ENCODE data around the gene AMH. TPM values are rescaled to one million over a fixed set of nuclear protein-coding genes. Genes with fewer than 3 reads are reported as not detected.
"Not testable (repeated sequence)": the region's sequence is repeated elsewhere in the genome, so short reads cannot be mapped to it uniquely, and the experiment has no call there.

The AMH gene
- 0.26 and 0.38 TPM in 2 replicates for total RNA-seq

DNA sequence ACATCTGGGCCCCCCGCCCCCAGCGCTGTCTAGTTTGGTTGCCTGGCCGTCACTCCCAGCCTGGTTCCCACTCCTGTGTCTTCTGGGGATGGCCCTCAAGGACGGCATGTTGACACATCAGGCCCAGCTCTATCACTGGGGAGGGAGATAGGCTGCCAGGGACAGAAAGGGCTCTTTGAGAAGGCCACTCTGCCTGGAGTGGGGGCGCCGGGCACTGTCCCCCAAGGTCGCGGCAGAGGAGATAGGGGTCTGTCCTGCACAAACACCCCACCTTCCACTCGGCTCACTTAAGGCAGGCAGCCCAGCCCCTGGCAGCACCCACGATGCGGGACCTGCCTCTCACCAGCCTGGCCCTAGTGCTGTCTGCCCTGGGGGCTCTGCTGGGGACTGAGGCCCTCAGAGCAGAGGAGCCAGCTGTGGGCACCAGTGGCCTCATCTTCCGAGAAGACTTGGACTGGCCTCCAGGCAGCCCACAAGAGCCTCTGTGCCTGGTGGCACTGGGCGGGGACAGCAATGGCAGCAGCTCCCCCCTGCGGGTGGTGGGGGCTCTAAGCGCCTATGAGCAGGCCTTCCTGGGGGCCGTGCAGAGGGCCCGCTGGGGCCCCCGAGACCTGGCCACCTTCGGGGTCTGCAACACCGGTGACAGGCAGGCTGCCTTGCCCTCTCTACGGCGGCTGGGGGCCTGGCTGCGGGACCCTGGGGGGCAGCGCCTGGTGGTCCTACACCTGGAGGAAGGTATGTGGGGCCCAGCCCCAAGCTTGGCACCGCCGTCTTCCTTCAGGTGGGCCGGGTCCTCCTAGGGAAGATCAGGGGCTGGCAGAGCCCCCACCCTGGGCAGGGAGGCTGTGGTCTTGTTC, at the start of gene AMH:
Gene AMH (plus strand): TSS at position 314 of the 857 bp plus-strand sequence. CDS start 10 bp downstream, at position 324.
- H3K4me3 ChIP-seq (ENCODE audit: low read depth, low read length): no peak within 1 kb of the TSS
- DNase-seq (ENCODE audit: low read depth) (no peak), FAIRE-seq (no peak)
- peaks cover 23% of the 10 kb centered on the region for H3K36me3 ChIP-seq (ENCODE audit: control insufficient read depth, insufficient read depth, low read length)
- TF ChIP-seq, protein P1, sequence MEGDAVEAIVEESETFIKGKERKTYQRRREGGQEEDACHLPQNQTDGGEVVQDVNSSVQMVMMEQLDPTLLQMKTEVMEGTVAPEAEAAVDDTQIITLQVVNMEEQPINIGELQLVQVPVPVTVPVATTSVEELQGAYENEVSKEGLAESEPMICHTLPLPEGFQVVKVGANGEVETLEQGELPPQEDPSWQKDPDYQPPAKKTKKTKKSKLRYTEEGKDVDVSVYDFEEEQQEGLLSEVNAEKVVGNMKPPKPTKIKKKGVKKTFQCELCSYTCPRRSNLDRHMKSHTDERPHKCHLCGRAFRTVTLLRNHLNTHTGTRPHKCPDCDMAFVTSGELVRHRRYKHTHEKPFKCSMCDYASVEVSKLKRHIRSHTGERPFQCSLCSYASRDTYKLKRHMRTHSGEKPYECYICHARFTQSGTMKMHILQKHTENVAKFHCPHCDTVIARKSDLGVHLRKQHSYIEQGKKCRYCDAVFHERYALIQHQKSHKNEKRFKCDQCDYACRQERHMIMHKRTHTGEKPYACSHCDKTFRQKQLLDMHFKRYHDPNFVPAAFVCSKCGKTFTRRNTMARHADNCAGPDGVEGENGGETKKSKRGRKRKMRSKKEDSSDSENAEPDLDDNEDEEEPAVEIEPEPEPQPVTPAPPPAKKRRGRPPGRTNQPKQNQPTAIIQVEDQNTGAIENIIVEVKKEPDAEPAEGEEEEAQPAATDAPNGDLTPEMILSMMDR (IDR thresholded peaks at IDR 0.05; ENCODE audit: insufficient read depth, low read length, severe bottlenecking): no peak
- H3K27me3 ChIP-seq (ENCODE audit: control insufficient read depth, insufficient read depth, low read length): peaks cover 31% of the 10 kb centered on the region

DNA sequence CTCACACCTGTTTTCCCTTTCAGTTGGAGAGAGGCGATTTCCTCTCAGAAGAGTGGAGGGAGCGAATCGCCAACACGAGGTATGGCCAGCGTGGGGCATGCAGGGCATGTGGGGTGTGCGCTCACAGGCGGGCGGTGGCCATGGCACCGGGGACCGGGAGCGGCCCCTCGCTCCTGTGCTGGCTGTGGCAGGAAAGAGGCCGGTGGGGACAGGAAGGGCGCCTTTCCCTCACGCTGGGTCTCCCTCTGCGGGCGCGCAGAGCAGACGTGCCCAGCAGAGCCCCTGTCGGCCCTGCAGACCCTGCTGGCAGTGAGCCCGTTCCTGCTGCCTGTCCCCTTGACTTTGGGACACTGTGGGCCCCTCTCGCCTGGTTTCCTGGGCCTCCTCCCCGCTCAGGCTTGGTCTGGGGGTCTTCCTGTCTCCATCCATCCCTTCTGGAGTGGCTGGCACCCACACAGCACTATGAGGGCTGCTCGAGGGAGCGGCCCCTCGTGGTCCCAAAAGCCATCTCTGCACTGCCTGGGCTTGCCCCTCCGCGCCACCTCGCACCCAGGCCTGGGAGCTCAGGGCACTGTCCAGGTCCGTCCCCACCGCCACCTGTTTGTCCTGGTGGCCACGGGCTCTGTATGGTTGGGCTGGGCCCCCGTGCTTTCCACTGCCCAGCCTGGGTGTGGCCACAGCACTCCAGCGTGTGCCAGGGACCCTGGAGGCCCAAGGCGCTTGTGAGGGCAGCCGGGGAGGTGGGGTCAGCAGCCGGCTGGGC, 49.1 kb upstream of the AMH start:
- FAIRE-seq (no peak), DNase-seq (ENCODE audit: low read depth) (no peak)
- Histone ChIP-seq H3K27me3 (ENCODE audit: control insufficient read depth, insufficient read depth, low read length) (no peaks in the 10 kb centered on the region), H3K36me3 (ENCODE audit: control insufficient read depth, insufficient read depth, low read length) (peaks cover 22% of the 10 kb centered on the region), H3K4me3 (ENCODE audit: low read depth, low read length) (no peak overlapping the region)
- TF ChIP-seq, protein P1 (IDR thresholded peaks at IDR 0.05; ENCODE audit: insufficient read depth, low read length, severe bottlenecking): no peak

DNA sequence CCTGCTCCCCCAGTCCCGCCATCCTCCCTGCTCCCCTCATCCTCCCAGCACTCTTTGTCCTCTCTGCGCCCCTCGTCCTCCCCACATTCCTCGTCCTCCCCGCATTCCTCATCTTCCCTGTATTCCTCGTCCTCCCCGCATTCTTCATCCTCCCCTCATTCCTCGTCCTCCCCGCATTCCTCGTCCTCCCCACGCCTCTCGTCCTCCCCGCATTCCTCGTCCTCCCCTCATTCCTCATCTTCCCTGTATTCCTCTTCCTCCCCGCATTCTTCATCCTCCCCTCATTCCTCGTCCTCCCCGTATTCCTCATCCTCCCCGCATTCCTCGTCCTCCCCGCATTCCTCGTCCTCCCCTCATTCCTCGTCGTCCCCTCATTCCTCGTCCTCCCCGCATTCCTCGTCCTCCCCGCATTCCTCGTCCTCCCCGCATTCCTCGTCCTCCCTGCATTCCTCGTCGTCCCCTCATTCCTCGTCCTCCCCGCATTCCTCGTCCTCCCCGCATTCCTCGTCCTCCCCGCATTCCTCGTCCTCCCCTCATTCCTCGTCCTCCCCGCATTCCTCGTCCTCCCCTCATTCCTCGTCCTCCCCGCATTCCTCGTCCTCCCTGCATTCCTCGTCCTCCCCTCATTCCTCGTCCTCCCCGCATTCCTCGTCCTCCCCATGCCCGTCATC, 48.4 kb upstream of the AMH start:
- DNase-seq (ENCODE audit: low read depth); H3K4me3 ChIP-seq (ENCODE audit: low read depth, low read length); FAIRE-seq; H3K27me3 ChIP-seq (ENCODE audit: control insufficient read depth, insufficient read depth, low read length): not testable (repeated sequence)
- peaks cover 19% of the 10 kb centered on the region for H3K36me3 ChIP-seq (ENCODE audit: control insufficient read depth, insufficient read depth, low read length)

DNA sequence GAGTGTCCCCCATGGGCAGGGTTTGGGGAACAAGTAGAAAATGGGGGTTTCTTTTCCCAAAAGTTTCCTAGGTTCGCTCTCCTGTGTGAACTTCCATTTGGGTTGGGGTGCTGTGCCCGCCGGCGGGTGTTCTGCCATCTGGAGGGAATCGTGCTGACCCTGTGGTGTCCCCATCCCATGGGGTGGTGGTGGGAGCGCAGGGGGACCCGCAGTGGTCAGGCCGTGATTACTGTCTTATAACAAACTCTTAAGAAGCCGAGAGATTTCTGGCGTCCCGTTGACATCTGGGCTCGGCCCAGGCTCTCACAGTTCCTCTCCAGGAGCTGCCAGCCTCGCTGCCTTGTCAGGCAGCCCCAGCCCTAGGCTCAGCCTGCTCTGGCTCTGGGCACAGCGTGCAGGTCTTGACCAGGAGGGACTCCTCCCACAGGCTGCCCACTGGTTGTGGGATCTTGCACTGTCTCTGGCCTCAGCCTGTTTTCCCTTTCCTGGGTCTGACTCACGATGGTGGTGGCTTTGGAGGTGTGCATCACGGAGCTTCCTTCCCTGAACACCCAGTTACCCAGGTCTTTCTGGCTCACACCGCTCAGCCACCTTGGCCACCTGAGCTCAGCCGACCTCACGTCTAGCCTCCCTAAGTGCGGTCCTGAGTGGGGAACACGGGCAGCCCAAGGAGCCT, 47.5 kb upstream of the AMH start:
- H3K4me3 ChIP-seq (ENCODE audit: low read depth, low read length): no peak overlapping the region
- peak; percentile 44 for DNase-seq (ENCODE audit: low read depth)

DNA sequence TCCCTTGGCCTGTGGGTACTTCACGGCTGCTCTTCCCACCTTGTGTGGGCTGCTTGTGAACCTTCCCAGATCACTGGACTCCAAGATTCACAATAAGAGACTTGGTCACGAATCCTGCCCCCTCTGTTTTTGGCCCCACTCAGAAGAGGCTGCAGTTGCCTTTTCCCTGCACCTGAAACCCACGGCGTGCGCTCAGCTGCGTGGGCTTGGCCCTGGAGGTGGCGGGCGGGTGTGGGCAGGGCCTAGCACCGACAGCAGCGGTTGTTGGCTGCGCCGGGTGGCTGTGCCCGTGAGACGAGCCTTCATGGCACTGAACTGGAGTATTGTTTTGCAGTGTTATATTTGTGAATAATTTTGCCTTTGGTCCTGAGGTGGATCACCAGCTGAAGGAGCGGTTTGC, 46.8 kb upstream of the AMH start:
- Histone ChIP-seq H3K4me3 (ENCODE audit: low read depth, low read length) (no peak overlapping the region), H3K36me3 (ENCODE audit: control insufficient read depth, insufficient read depth, low read length) (peaks cover 14% of the 10 kb centered on the region), H3K27me3 (ENCODE audit: control insufficient read depth, insufficient read depth, low read length) (no peaks in the 10 kb centered on the region)
- FAIRE-seq: no peak
- no peak for DNase-seq (ENCODE audit: low read depth)
- TF ChIP-seq, protein P1 (IDR thresholded peaks at IDR 0.05; ENCODE audit: insufficient read depth, low read length, severe bottlenecking): no peak

More for the DNA sequence above, 47.5 kb upstream of the AMH start:
- Histone ChIP-seq H3K27me3 (ENCODE audit: control insufficient read depth, insufficient read depth, low read length) (no peaks in the 10 kb centered on the region), H3K36me3 (ENCODE audit: control insufficient read depth, insufficient read depth, low read length) (peaks cover 13% of the 10 kb centered on the region)
- peak; percentile 66 for FAIRE-seq
- TF ChIP-seq, protein P1 (IDR thresholded peaks at IDR 0.05; ENCODE audit: insufficient read depth, low read length, severe bottlenecking): no peak

Data from bronchial epithelial cell (primary cell).